Measurements from ENCODE around the gene XPNPEP2. TPM values are rescaled to one million over a fixed set of nuclear protein-coding genes. Genes with fewer than 3 reads are reported as not detected.

XPNPEP2 gene
- polyA plus RNA-seq, 1 of the 3 experiments (the other 2 are of a cell fraction), result 0.21 TPM

DNA sequence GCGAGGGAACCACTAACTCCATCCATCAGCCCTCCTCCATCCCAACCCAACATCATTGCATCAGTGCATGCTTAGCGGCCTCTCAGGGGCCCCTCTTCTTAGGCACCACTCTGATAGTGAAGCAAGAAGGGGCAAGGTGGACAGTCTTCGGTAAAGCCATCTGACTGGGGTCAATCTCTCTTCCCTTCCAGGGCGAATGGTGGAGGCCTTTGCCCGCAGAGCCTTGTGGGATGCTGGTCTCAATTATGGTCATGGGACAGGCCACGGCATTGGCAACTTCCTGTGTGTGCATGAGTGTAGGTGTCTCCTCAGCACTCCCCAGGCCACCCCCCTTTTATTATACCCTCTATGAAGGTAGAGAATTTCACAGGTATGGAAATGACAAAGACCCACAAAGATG, 22.2 kb downstream of the XPNPEP2 start:
- ChIA-PET CTCF (interaction anchor here (1.3 kb wide), 1 partner anchor 62 kb away, joined by 3 read pairs; no protein-coding TSS in a partner anchor), POLR2A (no interaction called here)
- Histone ChIP-seq H3K36me3 (replicated peaks in 1 of 2; ENCODE audit: control insufficient read depth in 1 of 2, insufficient read depth in 2 of 2, low read length in 1 of 2) (no peaks in the 10 kb centered on the region), H3K9me3 (no peaks in the 10 kb centered on the region), H4K20me1 (ENCODE audit: insufficient read depth) (no peaks in the 10 kb centered on the region), H3K4me2 (no peak overlapping the region), H3K27me3 (ENCODE audit: insufficient read depth) (peaks cover 3% of the 10 kb centered on the region; the same call in 1 of the 2 replicates), H3F3A (replicated peaks; ENCODE audit: insufficient read depth) (no peaks in the 10 kb centered on the region), H3K4me3 (ENCODE audit: low read depth in 2 of 2, low read length in 1 of 2) (no peak overlapping the region), H3K9me2 (no peaks in the 10 kb centered on the region), H3K27ac (ENCODE audit: low read depth in 2 of 2, low read length in 1 of 2) (no peak overlapping the region), H3K4me1 (ENCODE audit: control insufficient read depth in 1 of 2, insufficient read depth in 2 of 2, low read depth in 1 of 2, low read length in 1 of 2) (peaks cover 0 to 8% of the 10 kb centered on the region in 2 experiments; a peak in 1 of 4 replicates), H2AFZ (ENCODE audit: low read depth) (no peak overlapping the region), H3K79me2 (ENCODE audit: insufficient read depth) (no peaks in the 10 kb centered on the region), H3K9ac (no peak overlapping the region)
- DNase-seq, result no peak
- no peak for TF ChIP-seq IRF3 (IDR thresholded peaks at IDR 0.05; ENCODE audit: low read depth, low read length)
- TF ChIP-seq, protein P1, sequence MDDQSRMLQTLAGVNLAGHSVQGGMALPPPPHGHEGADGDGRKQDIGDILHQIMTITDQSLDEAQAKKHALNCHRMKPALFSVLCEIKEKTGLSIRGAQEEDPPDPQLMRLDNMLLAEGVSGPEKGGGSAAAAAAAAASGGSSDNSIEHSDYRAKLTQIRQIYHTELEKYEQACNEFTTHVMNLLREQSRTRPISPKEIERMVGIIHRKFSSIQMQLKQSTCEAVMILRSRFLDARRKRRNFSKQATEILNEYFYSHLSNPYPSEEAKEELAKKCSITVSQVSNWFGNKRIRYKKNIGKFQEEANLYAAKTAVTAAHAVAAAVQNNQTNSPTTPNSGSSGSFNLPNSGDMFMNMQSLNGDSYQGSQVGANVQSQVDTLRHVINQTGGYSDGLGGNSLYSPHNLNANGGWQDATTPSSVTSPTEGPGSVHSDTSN (IDR thresholded peaks at IDR 0.05), result no peak
- no peak for TF ChIP-seq EZH2phosphoT487 (IDR thresholded peaks at IDR 0.05; ENCODE audit: borderline replicate concordance, low read depth)
- TF ChIP-seq, protein P2, sequence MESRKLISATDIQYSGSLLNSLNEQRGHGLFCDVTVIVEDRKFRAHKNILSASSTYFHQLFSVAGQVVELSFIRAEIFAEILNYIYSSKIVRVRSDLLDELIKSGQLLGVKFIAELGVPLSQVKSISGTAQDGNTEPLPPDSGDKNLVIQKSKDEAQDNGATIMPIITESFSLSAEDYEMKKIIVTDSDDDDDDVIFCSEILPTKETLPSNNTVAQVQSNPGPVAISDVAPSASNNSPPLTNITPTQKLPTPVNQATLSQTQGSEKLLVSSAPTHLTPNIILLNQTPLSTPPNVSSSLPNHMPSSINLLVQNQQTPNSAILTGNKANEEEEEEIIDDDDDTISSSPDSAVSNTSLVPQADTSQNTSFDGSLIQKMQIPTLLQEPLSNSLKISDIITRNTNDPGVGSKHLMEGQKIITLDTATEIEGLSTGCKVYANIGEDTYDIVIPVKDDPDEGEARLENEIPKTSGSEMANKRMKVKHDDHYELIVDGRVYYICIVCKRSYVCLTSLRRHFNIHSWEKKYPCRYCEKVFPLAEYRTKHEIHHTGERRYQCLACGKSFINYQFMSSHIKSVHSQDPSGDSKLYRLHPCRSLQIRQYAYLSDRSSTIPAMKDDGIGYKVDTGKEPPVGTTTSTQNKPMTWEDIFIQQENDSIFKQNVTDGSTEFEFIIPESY (IDR thresholded peaks at IDR 0.05; ENCODE audit: borderline replicate concordance, low read depth), result no peak
- TF ChIP-seq CHD2 (IDR thresholded peaks at IDR 0.05; ENCODE audit: low read length, partially characterized antibody), result no peak
- TF ChIP-seq USF1 (IDR thresholded peaks at IDR 0.05; ENCODE audit: borderline replicate concordance, low read depth), result no peak
- TF ChIP-seq GATA2 (CRISPR knock-in tag; IDR thresholded peaks at IDR 0.05), result no peak
- WGBS (ENCODE audit: low lambda C conversion rate), result 44% methylated on average over 3 of the region's 6 CpGs

DNA sequence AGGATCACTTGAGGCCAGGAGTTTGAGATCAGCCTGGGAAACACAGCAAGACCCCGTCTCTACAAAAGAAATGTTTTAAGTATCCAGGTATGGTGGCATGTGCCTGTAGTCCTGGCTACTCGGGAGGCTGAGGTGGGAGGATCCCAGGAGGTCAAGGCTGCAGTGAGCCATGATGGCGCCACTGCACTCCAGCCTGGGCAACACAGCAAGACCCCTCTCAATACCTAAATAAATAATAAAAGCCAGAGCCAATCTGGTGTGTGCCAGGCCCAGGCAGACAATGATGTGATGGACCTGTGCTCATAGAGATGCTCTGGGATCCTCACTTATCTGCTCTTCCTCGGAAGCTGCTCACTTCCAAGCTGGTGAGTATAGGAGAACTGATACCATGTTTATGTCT, 22.8 kb downstream of the XPNPEP2 start:
- no peak overlapping the region for H3K4me2 ChIP-seq
- no peaks in the 10 kb centered on the region for H4K20me1 ChIP-seq (ENCODE audit: insufficient read depth)
- no peaks in the 10 kb centered on the region for H3K79me2 ChIP-seq (ENCODE audit: insufficient read depth)
- H3K36me3 ChIP-seq (replicated peaks in 1 of 2; ENCODE audit: control insufficient read depth in 1 of 2, insufficient read depth in 2 of 2, low read length in 1 of 2), result no peaks in the 10 kb centered on the region
- no peak for DNase-seq
- no peaks in the 10 kb centered on the region for H3F3A ChIP-seq (replicated peaks; ENCODE audit: insufficient read depth)
- no peak overlapping the region for H3K9ac ChIP-seq
- ChIA-PET CTCF (interaction anchor here (0.9 to 1.3 kb wide), 2 partner anchors 10 to 62 kb away, joined by 3 read pairs; no protein-coding TSS in a partner anchor), POLR2A (no interaction called here)
- no peaks in the 10 kb centered on the region for H3K9me2 ChIP-seq
- H3K4me3 ChIP-seq (ENCODE audit: low read depth in 2 of 2, low read length in 1 of 2), result no peak overlapping the region
- peaks cover 0 to 8% of the 10 kb centered on the region in 2 experiments; a peak in 1 of 4 replicates for H3K4me1 ChIP-seq (ENCODE audit: control insufficient read depth in 1 of 2, insufficient read depth in 2 of 2, low read depth in 1 of 2, low read length in 1 of 2)
- WGBS (ENCODE audit: low lambda C conversion rate), result 32% methylated on average over 3 of the region's 4 CpGs
- no peaks in the 10 kb centered on the region; the same call in 1 of the 2 replicates for H3K27me3 ChIP-seq (ENCODE audit: insufficient read depth)
- H2AFZ ChIP-seq (ENCODE audit: low read depth), result no peak overlapping the region
- H3K27ac ChIP-seq (ENCODE audit: low read depth in 2 of 2, low read length in 1 of 2), result no peak overlapping the region
- H3K9me3 ChIP-seq, result no peaks in the 10 kb centered on the region
- TF ChIP-seq TCF12 (IDR thresholded peaks at IDR 0.05) (no peak), EP300 (IDR thresholded peaks at IDR 0.05; ENCODE audit: borderline replicate concordance in 1 of 2, low read depth in 1 of 2, low read length in 1 of 2) (no peak), NFIC (IDR thresholded peaks at IDR 0.05; ENCODE audit: borderline replicate concordance) (no peak), POLR2AphosphoS5 (IDR thresholded peaks at IDR 0.05; ENCODE audit: low read depth, low read length) (no peak), RFX5 (IDR thresholded peaks at IDR 0.05; ENCODE audit: low read length) (no peak), NRF1 (IDR thresholded peaks at IDR 0.05; ENCODE audit: low read depth, low read length) (no peak), YY1 (IDR thresholded peaks at IDR 0.05; ENCODE audit: low read depth) (no peak), JUND (IDR thresholded peaks at IDR 0.05) (no peak), FOXM1 (IDR thresholded peaks at IDR 0.05; ENCODE audit: low read depth) (no peak), ELF1 (IDR thresholded peaks at IDR 0.05) (no peak), TEAD4 (IDR thresholded peaks at IDR 0.05; ENCODE audit: borderline replicate concordance, insufficient read depth) (no peak), FOSL2 (IDR thresholded peaks at IDR 0.05; ENCODE audit: borderline replicate concordance, low read depth) (no peak), RXRA (IDR thresholded peaks at IDR 0.05; ENCODE audit: borderline replicate concordance, low read depth) (no peak), TAF1 (IDR thresholded peaks at IDR 0.05; ENCODE audit: borderline replicate concordance, low read depth, low read length) (no peak), FOXJ3 (CRISPR knock-in tag; IDR thresholded peaks at IDR 0.05) (no peak), USF1 (IDR thresholded peaks at IDR 0.05; ENCODE audit: borderline replicate concordance, low read depth) (no peak)

Measured in SK-N-SH (cell line).